ENCODE measurements around the gene GPR39. TPM values are rescaled to one million over a fixed set of nuclear protein-coding genes. Genes with fewer than 3 reads are reported as not detected.

GPR39 gene
- total and polyA plus RNA-seq, 12 donors = 0.10 to 0.28 (median 0.17) TPM; not detected in 7

DNA sequence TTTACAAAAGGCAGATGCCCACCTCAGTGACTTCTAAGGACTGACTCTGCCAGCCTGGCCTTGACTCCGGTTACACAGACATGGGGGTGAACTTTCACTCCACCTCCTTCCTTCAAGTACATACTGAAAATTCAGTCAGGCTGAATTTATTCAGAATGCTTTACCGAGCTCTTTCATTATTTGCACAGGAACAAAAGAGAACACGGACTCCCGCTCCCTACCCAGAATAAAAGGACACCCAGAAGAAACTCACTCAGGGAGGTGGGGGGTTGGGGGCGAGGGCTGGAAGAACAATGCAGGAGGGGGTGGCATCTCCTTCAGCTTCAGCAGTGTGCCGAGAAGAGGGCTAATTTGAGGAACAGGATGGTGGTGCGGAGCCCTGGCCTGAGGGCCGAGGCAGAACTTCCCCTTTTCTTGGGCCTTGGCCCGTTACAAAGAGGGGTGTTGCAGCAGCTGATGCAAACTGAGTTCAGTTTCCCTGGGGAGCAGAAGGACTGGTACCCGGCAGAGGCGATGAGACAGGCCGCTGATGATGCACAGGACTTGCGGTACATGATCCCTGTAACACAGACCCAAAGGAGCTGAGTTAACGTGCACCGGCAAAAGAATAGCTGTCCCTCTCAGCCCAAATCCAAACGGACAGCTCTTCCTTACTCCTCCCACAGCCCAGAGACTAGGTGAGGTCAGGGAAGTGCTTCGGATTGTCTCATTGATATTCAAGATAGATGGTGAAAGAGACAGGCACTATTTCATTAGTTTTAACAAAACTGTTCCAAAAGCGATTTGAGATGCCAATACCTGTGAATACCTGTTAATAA, 229.3 kb downstream of the GPR39 start:
- TF ChIP-seq, protein P1, sequence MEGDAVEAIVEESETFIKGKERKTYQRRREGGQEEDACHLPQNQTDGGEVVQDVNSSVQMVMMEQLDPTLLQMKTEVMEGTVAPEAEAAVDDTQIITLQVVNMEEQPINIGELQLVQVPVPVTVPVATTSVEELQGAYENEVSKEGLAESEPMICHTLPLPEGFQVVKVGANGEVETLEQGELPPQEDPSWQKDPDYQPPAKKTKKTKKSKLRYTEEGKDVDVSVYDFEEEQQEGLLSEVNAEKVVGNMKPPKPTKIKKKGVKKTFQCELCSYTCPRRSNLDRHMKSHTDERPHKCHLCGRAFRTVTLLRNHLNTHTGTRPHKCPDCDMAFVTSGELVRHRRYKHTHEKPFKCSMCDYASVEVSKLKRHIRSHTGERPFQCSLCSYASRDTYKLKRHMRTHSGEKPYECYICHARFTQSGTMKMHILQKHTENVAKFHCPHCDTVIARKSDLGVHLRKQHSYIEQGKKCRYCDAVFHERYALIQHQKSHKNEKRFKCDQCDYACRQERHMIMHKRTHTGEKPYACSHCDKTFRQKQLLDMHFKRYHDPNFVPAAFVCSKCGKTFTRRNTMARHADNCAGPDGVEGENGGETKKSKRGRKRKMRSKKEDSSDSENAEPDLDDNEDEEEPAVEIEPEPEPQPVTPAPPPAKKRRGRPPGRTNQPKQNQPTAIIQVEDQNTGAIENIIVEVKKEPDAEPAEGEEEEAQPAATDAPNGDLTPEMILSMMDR (IDR thresholded peaks at IDR 0.05) = no peak
- no peak for TF ChIP-seq POLR2A (IDR thresholded peaks at IDR 0.05)
- DNase-seq = peak in 2 of 7 donors; percentile 3 to 20
- WGBS, 4 donors = 67 to 77% (median 72%) methylated on average over 16 to 18 of the region's 18 CpGs
- intact Hi-C loops (cut with DNase I) = no loop called here
- Histone ChIP-seq H3K4me1 (replicated peaks in 1 of 2) (no peaks in the 10 kb centered on the region), H3K36me3 (replicated peaks in 1 of 2) (no peaks in the 10 kb centered on the region), H3K27me3 (no peaks in the 10 kb centered on the region), H3K4me3 (no peak overlapping the region), H3K27ac (no peak overlapping the region), H3K9me3 (replicated peaks in 1 of 3) (no peaks in the 10 kb centered on the region)

DNA sequence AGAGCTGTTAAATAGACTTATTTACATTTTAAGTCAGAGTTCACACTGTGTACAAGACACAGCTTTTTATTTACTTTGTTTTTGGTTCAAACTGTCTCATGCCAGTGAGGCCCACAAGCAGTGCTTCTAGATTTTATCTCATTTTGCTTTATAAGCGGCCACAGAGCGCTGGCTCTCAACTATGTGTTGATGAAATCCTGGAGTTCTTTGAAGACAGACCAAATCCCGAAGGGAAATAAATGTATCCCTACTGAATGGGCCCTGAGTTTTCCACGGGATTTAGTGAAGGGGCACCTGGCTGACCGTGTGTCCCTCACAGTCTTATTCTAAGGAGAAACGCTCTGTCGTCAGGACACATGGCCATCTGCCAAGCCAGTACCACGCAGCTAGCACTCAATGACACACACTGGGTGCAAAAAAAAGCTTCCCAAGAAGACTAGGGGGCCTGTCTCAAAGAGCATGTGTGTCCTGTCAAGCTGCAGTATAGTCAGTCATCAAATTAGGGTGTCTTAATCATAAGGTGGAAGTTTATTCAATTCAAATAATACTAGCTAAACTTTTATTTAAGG, 230.0 kb downstream of the GPR39 start:
- peak in 1 of 7 donors; percentile 53 for DNase-seq
- WGBS, 4 donors = 64 to 74% (median 70%) methylated on average over 8 of the region's 8 CpGs
- TF ChIP-seq, protein P1 (IDR thresholded peaks at IDR 0.05) = no peak
- TF ChIP-seq POLR2A (IDR thresholded peaks at IDR 0.05) = no peak

DNA sequence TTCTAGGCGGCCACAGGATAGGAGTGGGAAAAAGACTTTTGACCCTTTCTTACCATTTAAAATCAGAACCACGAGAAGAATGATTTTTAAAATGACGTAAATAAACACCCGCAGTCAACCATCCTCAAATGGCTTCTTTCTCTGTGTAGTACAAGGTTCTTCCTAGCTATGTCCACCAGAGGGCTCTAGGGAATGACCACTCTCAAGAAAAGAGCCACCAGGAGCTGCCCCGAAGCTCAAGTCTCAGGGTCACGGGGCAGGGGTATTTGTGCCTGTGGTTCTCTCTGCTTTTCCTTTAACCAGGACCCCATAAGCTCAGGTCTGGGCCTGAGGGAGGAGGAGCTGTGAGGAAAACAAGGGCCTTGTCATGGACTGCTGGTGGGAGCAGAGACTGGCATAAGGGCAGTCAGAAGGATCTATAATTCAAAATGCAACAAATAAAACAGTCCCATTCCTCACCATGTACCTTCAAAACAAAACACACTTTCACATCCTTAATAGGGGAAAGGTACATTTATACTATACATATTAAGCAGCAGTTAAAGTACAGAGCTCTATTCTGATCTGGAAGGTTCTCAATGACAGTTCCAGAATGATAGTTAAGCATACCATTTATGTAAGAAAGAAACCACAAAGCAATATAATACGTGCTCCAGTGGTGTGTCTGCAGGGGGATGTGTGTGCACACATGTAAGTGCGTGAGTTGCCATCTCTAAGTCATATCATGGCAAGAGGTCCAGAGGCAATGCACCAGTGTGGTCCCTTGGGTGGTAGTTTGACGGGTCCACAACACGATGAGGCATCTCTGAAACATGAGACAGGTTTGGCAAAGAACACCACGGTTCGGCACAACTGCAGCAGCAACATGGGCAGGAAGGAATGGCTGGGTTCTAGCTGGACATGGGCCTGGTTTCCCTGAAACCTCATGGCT, 234.8 kb downstream of the GPR39 start:
- Histone ChIP-seq H3K27me3 (no peaks in the 10 kb centered on the region), H3K36me3 (replicated peaks in 1 of 2) (no peaks in the 10 kb centered on the region), H3K4me3 (no peak overlapping the region), H3K4me1 (replicated peaks in 1 of 2) (no peaks in the 10 kb centered on the region), H3K9me3 (replicated peaks in 1 of 3) (no peaks in the 10 kb centered on the region), H3K27ac (no peak overlapping the region)
- intact Hi-C loops (cut with DNase I) = no loop called here
- TF ChIP-seq, protein P1 (IDR thresholded peaks at IDR 0.05) = peak in 4 of 6 experiments; percentile 9 to 68 (median 42)
- TF ChIP-seq POLR2A (IDR thresholded peaks at IDR 0.05) = no peak
- WGBS, 4 donors = 51 to 75% (median 60%) methylated on average over 10 to 12 of the region's 12 CpGs
- DNase-seq = peak in 2 of 7 donors; percentile 12 to 63

More for the DNA sequence above, 230.0 kb downstream of the GPR39 start:
- no peaks in the 10 kb centered on the region for H3K9me3 ChIP-seq (replicated peaks in 1 of 3)
- H3K4me1 ChIP-seq (replicated peaks in 1 of 2) = no peaks in the 10 kb centered on the region
- no peaks in the 10 kb centered on the region for H3K36me3 ChIP-seq (replicated peaks in 1 of 2)
- intact Hi-C loops (cut with DNase I) = no loop called here
- H3K27ac ChIP-seq = no peak overlapping the region
- no peak overlapping the region for H3K4me3 ChIP-seq
- H3K27me3 ChIP-seq = no peaks in the 10 kb centered on the region

DNA sequence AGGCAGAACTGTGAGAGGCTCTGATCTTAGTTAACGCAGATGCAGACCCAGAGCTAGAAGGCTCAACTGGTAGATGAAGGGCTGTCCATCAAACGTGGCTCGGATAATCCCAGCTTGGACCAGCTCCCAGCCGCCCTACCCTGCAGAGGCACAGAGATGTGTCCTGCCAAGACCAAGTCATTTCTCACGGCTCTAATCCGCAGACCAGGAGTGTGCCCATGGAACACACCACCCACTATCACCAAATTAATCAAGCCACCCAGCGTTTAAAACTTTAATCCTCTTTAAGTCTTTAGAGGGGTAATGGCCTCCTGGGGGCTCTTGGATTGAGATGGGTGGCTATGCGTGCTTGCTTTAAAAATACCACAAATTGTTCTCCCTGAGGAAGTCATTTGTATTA, 235.9 kb downstream of the GPR39 start:
- no peak for TF ChIP-seq POLR2A (IDR thresholded peaks at IDR 0.05)
- TF ChIP-seq, protein P1 (IDR thresholded peaks at IDR 0.05) = no peak
- WGBS, 4 donors = 59 to 84% (median 77%) methylated on average over 5 to 8 of the region's 8 CpGs
- DNase-seq = no peak
- no peaks in the 10 kb centered on the region for H3K4me1 ChIP-seq (replicated peaks in 1 of 2)
- H3K4me3 ChIP-seq = no peak overlapping the region
- no peak overlapping the region for H3K27ac ChIP-seq
- H3K36me3 ChIP-seq (replicated peaks in 1 of 2) = no peaks in the 10 kb centered on the region
- H3K9me3 ChIP-seq (replicated peaks in 1 of 3) = no peaks in the 10 kb centered on the region
- no peaks in the 10 kb centered on the region for H3K27me3 ChIP-seq
- intact Hi-C loops (cut with DNase I) = no loop called here

Data from adrenal gland (tissue), 12 donors.